SK-N-SH treated with all-trans-retinoic acid at 6 μM for 48 hours (cell line): ENCODE measurements around the gene SKIC3.

Source experiments
- BACH2 ChIP-seq: fragments of 250-450 bp; sonication (Bioruptor Pico); IDR thresholded peaks from 2 replicates; pipeline ENCODE4 v1.9.0; 2021; ENCODE audit warnings: mild to moderate bottlenecking, borderline replicate concordance
- CREB5 ChIP-seq: fragments of 250-450 bp; sonication (Bioruptor Pico); IDR thresholded peaks from 2 replicates; pipeline ENCODE4 v1.5.1; 2020; ENCODE audit warnings: low read depth, mild to moderate bottlenecking, moderate library complexity
- CSDC2 ChIP-seq: fragments of 250-450 bp; sonication (Bioruptor Pico); IDR thresholded peaks from 2 replicates; pipeline ENCODE4 v1.5.0; 2020; ENCODE audit warnings: mild to moderate bottlenecking, moderate library complexity
- ESRRG ChIP-seq: fragments of 250-450 bp; sonication (Bioruptor Pico); IDR thresholded peaks from 2 replicates; pipeline ENCODE4 v1.6.1; 2021; ENCODE audit warnings: mild to moderate bottlenecking
- ISL1 ChIP-seq: fragments of 250-450 bp; sonication (Bioruptor Pico); IDR thresholded peaks from 2 replicates; pipeline ENCODE4 v2.1.2; 2022; ENCODE audit warnings: mild to moderate bottlenecking, moderate library complexity
- OSR1 ChIP-seq: fragments of 250-450 bp; sonication (Bioruptor Pico); IDR thresholded peaks from 2 replicates; pipeline ENCODE4 v1.8.0; 2022; ENCODE audit warnings: moderate library complexity, mild to moderate bottlenecking, inconsistent platforms
- POU6F1 ChIP-seq: fragments of 250-450 bp; sonication (Bioruptor Pico); IDR thresholded peaks from 2 replicates; pipeline ENCODE4 v1.8.0; 2021; ENCODE audit warnings: low read depth, mild to moderate bottlenecking, moderate library complexity, borderline replicate concordance
- RARB ChIP-seq: fragments of 250-450 bp; sonication (Bioruptor Pico); IDR thresholded peaks from 2 replicates; pipeline ENCODE4 v1.8.0; 2021; ENCODE audit warnings: mild to moderate bottlenecking, moderate library complexity
- SNAI2 ChIP-seq: fragments of 250-450 bp; sonication (Bioruptor Pico); IDR thresholded peaks from 2 replicates; pipeline ENCODE4 v1.5.0; 2020; ENCODE audit warnings: mild to moderate bottlenecking, moderate library complexity
- ZFP30 ChIP-seq: fragments of 450-650 bp; formaldehyde crosslinking; IDR thresholded peaks from 2 replicates; pipeline ENCODE4 v1.5.0; 2022; ENCODE audit warnings: mild to moderate bottlenecking, moderate library complexity
- TF ChIP-seq, protein P1 (sequence below): fragments of 250-450 bp; sonication (Bioruptor Pico); IDR thresholded peaks from 2 replicates; pipeline ENCODE4 v1.8.0; 2020; ENCODE audit warnings: mild to moderate bottlenecking, moderate library complexity, borderline replicate concordance

DNA sequence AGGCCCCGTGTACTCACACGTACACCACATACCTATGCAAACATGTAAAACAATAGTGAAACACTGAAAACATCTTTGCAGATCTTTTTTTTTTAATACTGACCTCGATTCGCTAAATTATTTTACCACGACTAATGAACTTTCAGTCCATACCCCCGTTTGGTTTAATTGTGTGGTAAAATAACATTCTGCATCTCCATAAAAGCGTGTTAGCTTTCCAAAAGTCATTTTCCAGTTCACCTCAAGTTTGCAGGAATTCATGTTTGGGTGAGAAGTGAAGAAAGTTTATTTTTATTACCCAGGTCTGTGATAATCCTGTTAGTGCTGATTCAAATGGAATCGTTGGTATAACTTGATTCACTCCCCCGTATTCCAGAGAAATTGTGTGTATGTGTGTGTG is 776 bp upstream of the SKIC3 start:
- TF ChIP-seq BACH2 (no peak), ISL1 (CRISPR knock-in tag) (no peak), POU6F1 (CRISPR knock-in tag) (no peak), CREB5 (CRISPR knock-in tag) (no peak), RARB (no peak), ZFP30 (CRISPR knock-in tag) (no peak), CSDC2 (CRISPR knock-in tag) (no peak), SNAI2 (no peak), OSR1 (no peak), ESRRG (CRISPR knock-in tag) (no peak)
- TF ChIP-seq, protein P1, sequence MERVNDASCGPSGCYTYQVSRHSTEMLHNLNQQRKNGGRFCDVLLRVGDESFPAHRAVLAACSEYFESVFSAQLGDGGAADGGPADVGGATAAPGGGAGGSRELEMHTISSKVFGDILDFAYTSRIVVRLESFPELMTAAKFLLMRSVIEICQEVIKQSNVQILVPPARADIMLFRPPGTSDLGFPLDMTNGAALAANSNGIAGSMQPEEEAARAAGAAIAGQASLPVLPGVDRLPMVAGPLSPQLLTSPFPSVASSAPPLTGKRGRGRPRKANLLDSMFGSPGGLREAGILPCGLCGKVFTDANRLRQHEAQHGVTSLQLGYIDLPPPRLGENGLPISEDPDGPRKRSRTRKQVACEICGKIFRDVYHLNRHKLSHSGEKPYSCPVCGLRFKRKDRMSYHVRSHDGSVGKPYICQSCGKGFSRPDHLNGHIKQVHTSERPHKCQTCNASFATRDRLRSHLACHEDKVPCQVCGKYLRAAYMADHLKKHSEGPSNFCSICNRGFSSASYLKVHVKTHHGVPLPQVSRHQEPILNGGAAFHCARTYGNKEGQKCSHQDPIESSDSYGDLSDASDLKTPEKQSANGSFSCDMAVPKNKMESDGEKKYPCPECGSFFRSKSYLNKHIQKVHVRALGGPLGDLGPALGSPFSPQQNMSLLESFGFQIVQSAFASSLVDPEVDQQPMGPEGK (CRISPR knock-in tag) = no peak
